22Rv1 (cell line): ENCODE measurements around the gene FAM98A.

Experiments
- H3K27ac ChIP-seq: fragments of 450-650 bp; 2 replicates; pipeline ENCODE4 v1.5.1; 2017
- CTCF ChIP-seq: fragments of 450-650 bp; IDR thresholded peaks from 2 replicates; pipeline ENCODE4 v1.5.1; 2017; ENCODE audit warnings: mild to moderate bottlenecking
- ZFX ChIP-seq: fragments of 450-650 bp; IDR thresholded peaks from 2 replicates; pipeline ENCODE4 v1.6.1; 2017; ENCODE audit warnings: antibody characterized with exemption, borderline replicate concordance

Gene FAM98A

GRCh38 chr2:33597026-33597425 is 2.1 kb downstream of the FAM98A start:
- no peak for TF ChIP-seq CTCF
- no peak for TF ChIP-seq ZFX
- no peak overlapping the region for H3K27ac ChIP-seq

GRCh38 chr2:33595385-33595784 is 3.7 kb downstream of the FAM98A start:
- no peak for TF ChIP-seq CTCF
- no peak for TF ChIP-seq ZFX
- no peak overlapping the region for H3K27ac ChIP-seq

- TF ChIP-seq ZFX (no peak), CTCF (no peak)
- H3K27ac ChIP-seq = no peak overlapping the region
Measured at GRCh38 chr2:33589444-33589843, 9.7 kb downstream of the FAM98A start.

GRCh38 chr2:33588232-33588631 is 10.9 kb downstream of the FAM98A start:
- no peak overlapping the region for H3K27ac ChIP-seq
- TF ChIP-seq CTCF (no peak), ZFX (no peak)

GRCh38 chr2:33586766-33587165 is 12.3 kb downstream of the FAM98A start:
- TF ChIP-seq ZFX (no peak), CTCF (no peak)
- H3K27ac ChIP-seq = no peak overlapping the region

- TF ChIP-seq ZFX (no peak), CTCF (peak; percentile 89)
- no peak overlapping the region for H3K27ac ChIP-seq
Measured at GRCh38 chr2:33583194-33583938, 15.7 kb downstream of the FAM98A start.

- TF ChIP-seq CTCF (no peak), ZFX (no peak)
Measured at GRCh38 chr2:33581872-33582271, 17.2 kb downstream of the FAM98A start.

More at GRCh38 chr2:33581872-33582271, 17.2 kb downstream of the FAM98A start:
- no peak overlapping the region for H3K27ac ChIP-seq
